Osteoblast (primary cell): ENCODE data around the gene CPXM2. TPM values are rescaled to one million over a fixed set of nuclear protein-coding genes. Genes with fewer than 3 reads are reported as not detected.

ENCODE experiments used
- DNase-seq: peaks from one replicate; pipeline ENCODE4 v3.0.0; 2011; ENCODE audit warnings: low spot score, mixed read lengths; ENCODE audit not compliant: insufficient read length; ENCODE audit errors: missing footprints
- H2AFZ ChIP-seq: 2 replicates; pipeline ENCODE4 v1.6.0; 2011; ENCODE audit warnings: mild to moderate bottlenecking, low read length
- H3K27ac ChIP-seq: 2 replicates; pipeline ENCODE4 v1.5.1; 2011; ENCODE audit warnings: mild to moderate bottlenecking, low read depth, low read length, moderate library complexity
- H3K27me3 ChIP-seq: 2 replicates; pipeline ENCODE4 v1.6.0; 2012; ENCODE audit warnings: mild to moderate bottlenecking, control low read depth, inconsistent platforms, low read length, moderate library complexity; ENCODE audit not compliant: insufficient read depth
- H3K36me3 ChIP-seq: 2 replicates; pipeline ENCODE4 v1.5.1; 2011; ENCODE audit warnings: mild to moderate bottlenecking, low read length, control low read depth, moderate library complexity; ENCODE audit not compliant: insufficient read depth
- H3K4me1 ChIP-seq: 2 replicates; pipeline ENCODE4 v1.5.1; 2011; ENCODE audit warnings: mild to moderate bottlenecking, low read length, control low read depth, moderate library complexity; ENCODE audit not compliant: insufficient read depth
- H3K4me2 ChIP-seq: 2 replicates; pipeline ENCODE4 v1.6.0; 2011; ENCODE audit warnings: mild to moderate bottlenecking, low read length; ENCODE audit not compliant: insufficient read depth
- H3K4me3 ChIP-seq: fragments of 200-600 bp; sonication (generic); 3 replicates; pipeline ENCODE4 v1.5.1; 2012; ENCODE audit warnings: mild to moderate bottlenecking, low read length, inconsistent platforms; ENCODE audit not compliant: insufficient read depth
- H3K79me2 ChIP-seq: 2 replicates; pipeline ENCODE4 v1.6.0; 2012; ENCODE audit warnings: mild to moderate bottlenecking, low read length, control low read depth, inconsistent platforms; ENCODE audit not compliant: insufficient read depth
- H3K9me3 ChIP-seq: 2 replicates; pipeline ENCODE4 v1.5.1; 2011; ENCODE audit warnings: low read depth, low read length, control low read depth
- H4K20me1 ChIP-seq: 2 replicates; pipeline ENCODE4 v1.6.0; 2012; ENCODE audit warnings: mild to moderate bottlenecking, low read length, control low read depth; ENCODE audit not compliant: insufficient read depth
- total RNA-seq: library from RNA; depleted of rRNA; stranded (reverse); fragments of >200 nt; gene quantifications from 2 replicates; pipeline ENCODE4 v1.2.3, GENCODE V29; 2012
- TF ChIP-seq, protein P1 (sequence below): IDR thresholded peaks from 2 replicates; pipeline ENCODE4 v1.5.1; 2011; ENCODE audit warnings: mild to moderate bottlenecking, low read depth, low read length, moderate library complexity; ENCODE audit errors: extremely low read depth

The CPXM2 gene
- total RNA-seq, 1 donor, result 0.36 TPM

DNA sequence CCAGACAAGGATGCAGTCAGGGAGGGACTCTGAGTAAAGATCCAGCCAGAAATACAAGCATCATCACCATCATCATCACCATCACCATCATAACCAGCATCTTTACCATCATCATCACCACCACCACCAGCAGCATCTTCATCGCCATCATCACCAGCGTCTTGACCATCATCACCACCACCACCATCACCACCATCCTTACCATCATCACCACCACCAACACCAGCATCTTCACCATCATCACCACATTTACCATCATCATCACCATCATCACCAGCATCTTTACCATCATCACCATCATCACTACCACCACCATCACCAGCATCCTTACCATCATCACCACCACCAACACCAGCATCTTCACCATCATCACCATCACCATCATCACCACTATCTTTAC is 44.1 kb upstream of the CPXM2 start:
- H3K27ac ChIP-seq, result no peak overlapping the region
- H3K4me2 ChIP-seq, result no peak overlapping the region
- H3K9me3 ChIP-seq, result no peaks in the 10 kb centered on the region
- DNase-seq, result no peak
- H2AFZ ChIP-seq, result no peak overlapping the region
- peaks cover 7% of the 10 kb centered on the region for H3K4me1 ChIP-seq
- H3K27me3 ChIP-seq, result no peaks in the 10 kb centered on the region
- TF ChIP-seq, protein P1, sequence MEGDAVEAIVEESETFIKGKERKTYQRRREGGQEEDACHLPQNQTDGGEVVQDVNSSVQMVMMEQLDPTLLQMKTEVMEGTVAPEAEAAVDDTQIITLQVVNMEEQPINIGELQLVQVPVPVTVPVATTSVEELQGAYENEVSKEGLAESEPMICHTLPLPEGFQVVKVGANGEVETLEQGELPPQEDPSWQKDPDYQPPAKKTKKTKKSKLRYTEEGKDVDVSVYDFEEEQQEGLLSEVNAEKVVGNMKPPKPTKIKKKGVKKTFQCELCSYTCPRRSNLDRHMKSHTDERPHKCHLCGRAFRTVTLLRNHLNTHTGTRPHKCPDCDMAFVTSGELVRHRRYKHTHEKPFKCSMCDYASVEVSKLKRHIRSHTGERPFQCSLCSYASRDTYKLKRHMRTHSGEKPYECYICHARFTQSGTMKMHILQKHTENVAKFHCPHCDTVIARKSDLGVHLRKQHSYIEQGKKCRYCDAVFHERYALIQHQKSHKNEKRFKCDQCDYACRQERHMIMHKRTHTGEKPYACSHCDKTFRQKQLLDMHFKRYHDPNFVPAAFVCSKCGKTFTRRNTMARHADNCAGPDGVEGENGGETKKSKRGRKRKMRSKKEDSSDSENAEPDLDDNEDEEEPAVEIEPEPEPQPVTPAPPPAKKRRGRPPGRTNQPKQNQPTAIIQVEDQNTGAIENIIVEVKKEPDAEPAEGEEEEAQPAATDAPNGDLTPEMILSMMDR, result no peak
- H3K79me2 ChIP-seq, result no peaks in the 10 kb centered on the region
- H3K4me3 ChIP-seq, result no peak overlapping the region
- no peaks in the 10 kb centered on the region for H4K20me1 ChIP-seq
- no peaks in the 10 kb centered on the region for H3K36me3 ChIP-seq

DNA sequence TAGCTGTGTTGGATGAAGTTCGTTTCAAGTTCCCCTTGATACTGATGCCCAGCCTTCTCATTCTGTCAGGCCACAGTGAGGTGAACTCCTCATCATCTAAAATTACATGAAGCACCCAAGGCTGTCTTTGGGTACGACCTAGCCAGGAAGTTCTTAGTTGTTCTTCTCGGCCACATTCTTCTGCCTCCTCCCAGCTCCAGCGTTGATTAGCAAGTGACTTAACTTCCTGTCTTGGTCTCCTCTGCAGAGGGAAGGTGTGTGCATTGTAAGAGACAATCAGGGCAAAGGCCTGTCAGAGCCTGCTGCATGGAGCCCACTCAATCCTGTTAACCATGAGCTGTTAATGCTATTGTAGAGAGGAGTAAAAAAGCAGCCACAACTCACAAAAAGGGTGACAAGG is 43.2 kb upstream of the CPXM2 start:
- Histone ChIP-seq H3K4me3 (no peak overlapping the region), H3K79me2 (no peaks in the 10 kb centered on the region), H4K20me1 (no peaks in the 10 kb centered on the region), H3K27me3 (no peaks in the 10 kb centered on the region), H3K4me2 (no peak overlapping the region), H3K9me3 (no peaks in the 10 kb centered on the region), H3K27ac (no peak overlapping the region), H3K4me1 (peaks cover 15% of the 10 kb centered on the region), H2AFZ (no peak overlapping the region), H3K36me3 (no peaks in the 10 kb centered on the region)
- TF ChIP-seq, protein P1, result no peak
- no peak for DNase-seq

DNA sequence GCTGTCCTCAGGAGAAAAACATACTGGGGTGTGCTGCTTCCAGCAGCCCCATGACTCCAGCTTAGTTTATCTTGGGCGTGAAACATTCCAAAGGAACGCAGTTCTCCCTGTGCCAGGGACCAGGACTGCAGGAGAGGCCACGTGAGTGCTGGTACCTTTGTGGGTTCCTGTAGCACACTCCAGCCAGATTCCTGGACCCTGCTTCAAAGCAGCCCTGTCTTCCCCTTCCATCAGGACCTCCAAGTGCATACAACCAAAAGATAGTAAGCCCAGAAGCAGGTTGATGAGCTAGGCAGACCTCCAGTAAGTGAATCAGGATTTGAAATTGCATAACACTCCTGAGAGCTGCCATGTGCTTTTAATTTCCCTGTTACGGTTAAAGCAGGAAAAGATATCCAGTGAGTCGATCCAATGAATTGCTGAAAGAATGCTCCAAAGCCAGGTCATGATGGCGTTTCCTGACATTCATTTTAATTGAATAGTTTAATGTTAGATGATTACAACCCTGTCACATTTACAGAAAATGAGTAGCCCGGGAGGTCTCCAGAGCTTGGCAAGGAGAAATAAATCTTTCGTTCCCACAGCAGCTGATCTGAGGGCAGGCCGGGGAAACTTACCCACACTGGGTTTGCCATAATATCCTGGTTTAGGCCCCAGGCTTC is 38.9 kb upstream of the CPXM2 start:
- DNase-seq, result no peak
- Histone ChIP-seq H3K79me2 (no peaks in the 10 kb centered on the region), H3K36me3 (no peaks in the 10 kb centered on the region), H3K9me3 (no peaks in the 10 kb centered on the region), H3K4me3 (no peak overlapping the region), H3K4me2 (peak overlapping the region; percentile 59), H2AFZ (peak overlapping the region; percentile 36), H3K4me1 (peaks cover 20% of the 10 kb centered on the region), H3K27ac (peak overlapping the region; percentile 66), H3K27me3 (no peaks in the 10 kb centered on the region), H4K20me1 (no peaks in the 10 kb centered on the region)
- TF ChIP-seq, protein P1, result no peak

DNA sequence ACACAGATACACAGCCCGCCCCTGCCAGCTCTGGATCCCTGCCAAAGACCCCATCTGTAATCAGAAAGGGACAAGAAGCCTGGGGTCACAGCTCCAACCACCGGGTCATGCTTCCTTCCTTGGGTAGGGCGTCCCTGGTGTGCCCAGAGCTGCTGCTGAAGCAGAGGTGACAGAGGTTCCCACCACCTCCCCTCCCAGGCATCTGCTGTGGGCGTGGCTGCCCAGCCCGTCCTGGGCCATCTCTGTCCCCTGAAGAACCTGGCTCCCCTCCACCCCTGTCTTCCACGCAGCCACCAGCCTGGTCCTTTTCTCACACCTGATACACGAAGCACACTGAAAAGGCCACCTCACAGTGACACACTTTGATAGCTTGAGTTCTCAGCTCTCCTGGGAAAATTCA is 38.2 kb upstream of the CPXM2 start:
- TF ChIP-seq, protein P1, result no peak
- Histone ChIP-seq H3K27me3 (no peaks in the 10 kb centered on the region), H3K9me3 (no peaks in the 10 kb centered on the region), H2AFZ (peak overlapping the region; percentile 36), H3K4me3 (no peak overlapping the region), H4K20me1 (no peaks in the 10 kb centered on the region), H3K4me2 (peak overlapping the region; percentile 59), H3K27ac (peak overlapping the region; percentile 66), H3K79me2 (no peaks in the 10 kb centered on the region), H3K36me3 (no peaks in the 10 kb centered on the region), H3K4me1 (peaks cover 20% of the 10 kb centered on the region)
- DNase-seq, result no peak
